GM12878 (cell line): ENCODE results near the gene RHBDD3.

Experiments used
- ATF7 ChIP-seq: fragments of 450-650 bp; IDR thresholded peaks from 2 replicates; pipeline ENCODE4 v1.6.1; 2016; ENCODE audit warnings: low read depth, mild to moderate bottlenecking
- CREM ChIP-seq: IDR thresholded peaks from 2 replicates; pipeline ENCODE4 v1.6.1; 2014; ENCODE audit warnings: antibody characterized with exemption, low read depth
- EP300 ChIP-seq, 2 experiments: fragments of 150-350 bp in 1 of 2; IDR thresholded peaks; 2 replicates each; pipeline ENCODE4 v1.6.1; 2011 to 2012; ENCODE audit warnings: low read depth in 2 of 2, low read length in 2 of 2, borderline replicate concordance in 1 of 2, improper control_type of control experiment in 1 of 2, inconsistent platforms in 1 of 2; ENCODE audit not compliant: control insufficient read depth in 1 of 2
- EZH2 ChIP-seq: IDR thresholded peaks from 2 replicates; pipeline ENCODE4 v1.6.1; 2012; ENCODE audit warnings: low read depth, mild to moderate bottlenecking, control low read depth, inconsistent platforms, low read length, borderline replicate concordance; ENCODE audit not compliant: control insufficient read depth
- POLR2AphosphoS5 ChIP-seq: IDR thresholded peaks from 2 replicates; pipeline ENCODE4 v1.6.1; 2011; ENCODE audit warnings: mild to moderate bottlenecking, low read length, inconsistent platforms
- RAD21 ChIP-seq: IDR thresholded peaks from 2 replicates; pipeline ENCODE4 v1.6.1; 2011; ENCODE audit warnings: mild to moderate bottlenecking, low read depth, low read length, moderate library complexity; ENCODE audit not compliant: insufficient read depth
- SMC3 ChIP-seq: IDR thresholded peaks from 2 replicates; pipeline ENCODE4 v1.6.1; 2011; ENCODE audit warnings: low read length, improper control_type of control experiment, borderline replicate concordance
- TF ChIP-seq, protein P1 (sequence below): IDR thresholded peaks from 2 replicates; pipeline ENCODE4 v1.6.1; 2011; ENCODE audit warnings: low read depth, mild to moderate bottlenecking, low read length, moderate library complexity, borderline replicate concordance; ENCODE audit errors: extremely low read depth
- TF ChIP-seq, protein P2 (sequence below), 3 experiments: IDR thresholded peaks in 2 of 3; conservative IDR thresholded peaks in 1 of 3; 2 replicates each; pipeline ENCODE4 v1.5.1; 2011; ENCODE audit warnings: low read depth in 3 of 3, low read length in 3 of 3, mild to moderate bottlenecking in 3 of 3, control low read depth in 2 of 3, moderate library complexity in 2 of 3, inconsistent platforms in 1 of 3, mixed read lengths in 1 of 3; ENCODE audit not compliant: control insufficient read depth in 2 of 3, insufficient read depth in 1 of 3; ENCODE audit errors: extremely low read depth in 1 of 3
- TF ChIP-seq, protein P3 (sequence below): fragments of 450-650 bp; IDR thresholded peaks from 2 replicates; pipeline ENCODE4 v1.6.1; 2017; ENCODE audit warnings: mild to moderate bottlenecking

DNA sequence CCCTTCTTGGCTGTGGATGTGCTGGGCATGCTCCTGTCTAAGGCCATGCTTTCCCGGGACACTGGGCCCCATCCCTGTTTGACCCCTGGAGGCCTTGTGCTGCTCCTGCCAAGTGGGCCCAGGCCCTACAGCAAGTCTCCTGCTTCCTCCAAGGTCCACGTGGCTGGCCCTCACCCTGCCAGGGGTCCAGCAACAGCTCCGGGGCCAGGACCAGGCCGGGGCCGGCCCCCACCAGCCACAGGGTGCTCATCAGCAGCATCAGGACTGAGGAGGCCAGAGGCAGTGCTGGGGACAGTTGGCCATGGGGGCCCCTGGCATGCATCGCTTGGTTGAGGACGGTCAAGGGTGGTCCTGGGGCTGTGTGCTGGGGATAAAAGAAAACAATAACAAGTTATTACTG lies 2.5 kb downstream of the RHBDD3 start:
- TF ChIP-seq, protein P1, sequence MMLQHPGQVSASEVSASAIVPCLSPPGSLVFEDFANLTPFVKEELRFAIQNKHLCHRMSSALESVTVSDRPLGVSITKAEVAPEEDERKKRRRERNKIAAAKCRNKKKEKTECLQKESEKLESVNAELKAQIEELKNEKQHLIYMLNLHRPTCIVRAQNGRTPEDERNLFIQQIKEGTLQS: no peak
- TF ChIP-seq POLR2AphosphoS5 (no peak), CREM (no peak), SMC3 (no peak), ATF7 (no peak), EZH2 (no peak), EP300 (IDR thresholded peaks at IDR 0.05; ENCODE audit: borderline replicate concordance in 1 of 2, control insufficient read depth in 1 of 2, low read depth in 2 of 2, low read length in 2 of 2) (no peak), RAD21 (no peak)
- TF ChIP-seq, protein P2, sequence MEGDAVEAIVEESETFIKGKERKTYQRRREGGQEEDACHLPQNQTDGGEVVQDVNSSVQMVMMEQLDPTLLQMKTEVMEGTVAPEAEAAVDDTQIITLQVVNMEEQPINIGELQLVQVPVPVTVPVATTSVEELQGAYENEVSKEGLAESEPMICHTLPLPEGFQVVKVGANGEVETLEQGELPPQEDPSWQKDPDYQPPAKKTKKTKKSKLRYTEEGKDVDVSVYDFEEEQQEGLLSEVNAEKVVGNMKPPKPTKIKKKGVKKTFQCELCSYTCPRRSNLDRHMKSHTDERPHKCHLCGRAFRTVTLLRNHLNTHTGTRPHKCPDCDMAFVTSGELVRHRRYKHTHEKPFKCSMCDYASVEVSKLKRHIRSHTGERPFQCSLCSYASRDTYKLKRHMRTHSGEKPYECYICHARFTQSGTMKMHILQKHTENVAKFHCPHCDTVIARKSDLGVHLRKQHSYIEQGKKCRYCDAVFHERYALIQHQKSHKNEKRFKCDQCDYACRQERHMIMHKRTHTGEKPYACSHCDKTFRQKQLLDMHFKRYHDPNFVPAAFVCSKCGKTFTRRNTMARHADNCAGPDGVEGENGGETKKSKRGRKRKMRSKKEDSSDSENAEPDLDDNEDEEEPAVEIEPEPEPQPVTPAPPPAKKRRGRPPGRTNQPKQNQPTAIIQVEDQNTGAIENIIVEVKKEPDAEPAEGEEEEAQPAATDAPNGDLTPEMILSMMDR (IDR thresholded peaks at IDR 0.05 in 2 of 3, conservative IDR thresholded peaks at IDR 0.05 in 1 of 3; ENCODE audit: control insufficient read depth in 2 of 3, extremely low read depth in 1 of 3, insufficient read depth in 1 of 3, low read depth in 3 of 3, low read length in 3 of 3): no peak
- TF ChIP-seq, protein P3, sequence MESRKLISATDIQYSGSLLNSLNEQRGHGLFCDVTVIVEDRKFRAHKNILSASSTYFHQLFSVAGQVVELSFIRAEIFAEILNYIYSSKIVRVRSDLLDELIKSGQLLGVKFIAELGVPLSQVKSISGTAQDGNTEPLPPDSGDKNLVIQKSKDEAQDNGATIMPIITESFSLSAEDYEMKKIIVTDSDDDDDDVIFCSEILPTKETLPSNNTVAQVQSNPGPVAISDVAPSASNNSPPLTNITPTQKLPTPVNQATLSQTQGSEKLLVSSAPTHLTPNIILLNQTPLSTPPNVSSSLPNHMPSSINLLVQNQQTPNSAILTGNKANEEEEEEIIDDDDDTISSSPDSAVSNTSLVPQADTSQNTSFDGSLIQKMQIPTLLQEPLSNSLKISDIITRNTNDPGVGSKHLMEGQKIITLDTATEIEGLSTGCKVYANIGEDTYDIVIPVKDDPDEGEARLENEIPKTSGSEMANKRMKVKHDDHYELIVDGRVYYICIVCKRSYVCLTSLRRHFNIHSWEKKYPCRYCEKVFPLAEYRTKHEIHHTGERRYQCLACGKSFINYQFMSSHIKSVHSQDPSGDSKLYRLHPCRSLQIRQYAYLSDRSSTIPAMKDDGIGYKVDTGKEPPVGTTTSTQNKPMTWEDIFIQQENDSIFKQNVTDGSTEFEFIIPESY: no peak
